IPS-NIHi7 (cell line): ENCODE results near the gene SLC25A1.
A peak's percentile ranks its signal among the peaks of the same experiment; 100 is the strongest.

ENCODE experiments used
- DNase-seq: peaks from one replicate; pipeline ENCODE4 v3.0.0; 2012; ENCODE audit warnings: mixed read lengths; ENCODE audit errors: extremely low spot score

Gene SLC25A1

DNA sequence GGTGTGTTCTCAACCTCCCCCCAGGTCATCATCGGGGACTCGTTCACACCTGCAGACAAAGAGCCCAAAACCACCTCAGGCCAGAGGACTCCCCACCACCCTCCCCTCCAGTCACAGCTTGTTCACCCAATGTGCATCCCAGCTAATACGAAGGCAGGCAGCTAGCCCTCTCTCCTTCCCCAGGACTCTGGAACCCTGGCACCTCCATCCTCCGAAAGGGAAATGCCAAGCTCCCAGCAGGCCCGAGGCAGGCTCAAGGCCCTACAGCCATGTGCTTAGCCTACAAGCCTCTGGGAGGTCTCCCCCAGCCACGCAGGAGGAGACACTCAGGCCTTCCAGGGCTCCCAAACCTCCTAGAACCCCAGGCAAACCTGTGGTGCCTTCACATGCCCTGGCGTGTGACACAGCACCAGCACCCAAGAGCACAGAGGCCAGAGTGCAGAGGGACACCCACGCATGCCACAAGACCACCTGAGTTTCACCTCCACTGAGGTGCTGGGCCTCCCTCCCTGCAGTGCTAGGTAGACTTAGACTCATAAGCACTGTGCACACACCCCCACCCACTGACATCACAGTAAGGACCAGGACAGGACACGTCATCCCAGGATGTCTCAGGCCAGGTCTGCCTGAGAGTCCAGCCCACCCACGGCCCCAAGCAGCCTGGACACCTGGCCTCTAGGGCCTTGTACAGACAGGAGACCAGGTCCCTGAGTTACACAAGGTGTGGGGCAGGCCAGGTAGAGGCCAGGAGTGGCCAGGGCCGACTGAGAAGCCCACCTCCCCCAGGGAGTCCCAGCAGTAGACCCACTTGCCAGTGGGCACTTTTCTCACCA, 40.9 kb downstream of the SLC25A1 start:
- no peak for DNase-seq

DNA sequence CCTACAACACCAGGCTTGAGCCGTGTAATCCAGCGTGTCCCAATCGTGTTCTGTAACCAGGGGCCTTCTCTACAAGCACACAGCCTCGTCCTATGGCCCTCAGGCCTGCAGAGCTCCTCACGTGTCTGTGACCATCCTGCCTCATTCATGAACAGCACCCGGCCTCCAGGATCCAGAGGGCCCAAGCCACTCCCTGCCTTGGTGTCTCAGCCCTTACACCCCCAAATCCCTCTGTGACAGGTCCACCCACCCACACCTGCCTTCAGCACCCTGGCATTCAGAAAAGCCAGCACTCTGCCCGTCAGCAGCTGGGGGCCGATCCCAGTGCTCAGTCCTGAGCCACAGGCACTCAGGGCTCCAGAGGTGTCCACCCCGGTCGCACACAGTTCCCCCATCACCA, 41.6 kb downstream of the SLC25A1 start:
- DNase-seq: no peak

DNA sequence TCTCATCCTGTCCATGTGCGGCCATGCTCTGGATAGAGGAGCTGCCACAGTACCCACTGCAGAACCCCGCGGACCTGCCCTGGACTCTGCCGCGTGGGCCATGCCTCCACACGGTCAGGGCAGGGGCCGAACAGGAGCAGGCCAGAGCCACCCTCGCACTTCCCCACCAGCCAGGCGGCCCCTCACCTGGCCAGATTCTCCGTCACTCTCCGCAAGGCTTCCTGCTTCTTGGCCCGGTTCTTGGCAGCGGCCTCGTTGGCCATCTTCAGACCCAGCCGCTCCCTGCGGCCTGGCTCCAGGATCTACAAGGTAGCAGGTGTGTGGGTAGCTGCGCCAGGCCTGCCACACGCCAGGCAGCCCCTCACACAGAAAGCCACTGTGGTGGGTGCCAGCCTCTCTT, 43.7 kb downstream of the SLC25A1 start:
- no peak for DNase-seq

DNA sequence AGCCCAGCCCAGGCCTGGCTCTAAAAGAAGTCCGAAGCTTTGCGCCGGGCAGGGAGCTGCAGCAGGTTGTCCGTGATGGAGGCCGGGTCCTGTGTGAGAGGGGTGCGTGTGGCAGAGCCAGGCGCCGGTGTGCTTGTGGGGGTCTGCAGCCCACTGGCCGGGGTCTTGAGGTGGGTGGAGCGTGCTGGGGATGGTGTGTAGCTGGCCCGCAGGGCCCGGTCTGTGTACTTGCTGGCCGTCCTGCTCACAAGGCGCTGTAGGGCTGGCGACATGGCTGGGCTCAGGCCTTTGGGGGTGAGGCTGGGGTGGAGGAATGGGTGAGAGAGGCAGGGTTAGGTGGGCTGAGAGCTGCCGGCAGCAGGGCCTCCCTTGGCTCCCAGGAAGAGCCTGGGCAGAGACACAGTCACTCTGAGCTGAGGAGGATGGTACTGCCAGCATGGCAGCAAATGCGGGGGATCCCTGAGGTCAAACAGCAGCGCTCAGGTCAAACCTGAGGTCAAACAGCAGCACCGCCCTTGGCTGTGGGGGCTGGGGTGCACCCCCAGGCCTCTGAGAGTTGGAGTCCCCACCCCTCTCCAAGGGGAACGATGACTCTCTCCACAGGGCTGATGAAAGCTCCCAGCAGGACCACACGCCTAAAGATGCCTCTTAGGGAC, 44.2 kb downstream of the SLC25A1 start:
- no peak for DNase-seq

DNA sequence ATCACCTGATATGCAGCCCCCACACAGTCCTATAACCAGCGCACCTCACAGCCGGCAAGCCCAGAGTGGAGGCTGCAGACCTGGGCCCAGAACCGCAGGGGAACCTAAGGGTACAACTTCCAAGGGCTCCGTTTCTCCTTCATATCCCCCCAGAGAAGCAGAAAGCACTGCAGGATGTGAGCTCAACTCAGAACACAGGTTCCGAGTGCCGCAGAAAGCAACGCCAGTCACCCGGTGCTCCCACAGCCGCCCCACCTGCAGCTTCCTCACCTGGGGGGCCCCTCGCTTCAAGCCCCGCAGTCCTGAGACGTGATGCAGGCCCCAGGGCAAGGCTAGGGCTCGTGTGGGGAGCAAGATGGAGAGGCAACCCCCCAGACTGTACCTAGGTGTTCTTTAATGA, 45.0 kb downstream of the SLC25A1 start:
- no peak for DNase-seq

DNA sequence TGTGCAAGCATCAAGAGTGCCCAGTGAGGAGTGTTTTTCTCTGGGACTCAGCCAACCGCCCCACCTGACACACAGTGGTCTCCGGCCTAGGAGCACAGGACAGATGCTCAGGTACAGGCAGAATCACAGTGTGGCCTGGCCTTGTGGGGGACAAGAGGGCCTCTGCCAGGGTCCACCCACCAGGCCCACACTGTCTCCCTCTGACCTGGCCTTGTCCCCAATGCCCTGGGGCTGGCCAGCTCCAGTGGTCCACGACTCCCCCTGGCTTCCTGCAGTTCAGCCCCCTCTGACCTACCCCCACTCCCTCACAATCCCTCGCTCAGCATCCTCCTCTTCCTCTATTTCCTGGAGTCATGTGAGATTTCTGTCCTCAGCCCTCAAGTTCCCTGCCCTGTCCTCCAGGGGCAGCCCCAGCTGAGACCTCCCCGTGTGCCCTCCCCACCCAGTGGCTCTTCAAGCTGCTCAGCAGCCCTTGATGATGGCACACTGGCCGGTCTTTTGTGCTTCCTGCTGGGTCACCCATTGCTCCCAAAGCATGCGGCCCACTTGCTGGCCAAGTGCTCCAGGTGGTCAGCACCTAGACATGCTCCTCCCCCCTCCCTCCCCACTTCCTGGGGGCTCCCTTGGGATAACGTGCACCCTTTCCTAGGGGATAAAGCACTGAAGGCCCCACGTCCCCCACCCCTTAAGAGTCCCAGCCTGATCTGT, 45.7 kb downstream of the SLC25A1 start:
- DNase-seq: no peak

DNA sequence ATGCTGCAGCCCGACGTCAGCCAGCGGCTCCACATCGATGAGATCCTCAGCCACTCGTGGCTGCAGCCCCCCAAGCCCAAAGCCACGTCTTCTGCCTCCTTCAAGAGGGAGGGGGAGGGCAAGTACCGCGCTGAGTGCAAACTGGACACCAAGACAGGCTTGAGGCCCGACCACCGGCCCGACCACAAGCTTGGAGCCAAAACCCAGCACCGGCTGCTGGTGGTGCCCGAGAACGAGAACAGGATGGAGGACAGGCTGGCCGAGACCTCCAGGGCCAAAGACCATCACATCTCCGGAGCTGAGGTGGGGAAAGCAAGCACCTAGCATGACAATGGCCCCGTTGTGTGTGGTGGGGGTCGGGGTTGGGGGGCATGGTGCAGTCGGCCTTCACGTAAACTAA, 46.4 kb downstream of the SLC25A1 start:
- no peak for DNase-seq

DNA sequence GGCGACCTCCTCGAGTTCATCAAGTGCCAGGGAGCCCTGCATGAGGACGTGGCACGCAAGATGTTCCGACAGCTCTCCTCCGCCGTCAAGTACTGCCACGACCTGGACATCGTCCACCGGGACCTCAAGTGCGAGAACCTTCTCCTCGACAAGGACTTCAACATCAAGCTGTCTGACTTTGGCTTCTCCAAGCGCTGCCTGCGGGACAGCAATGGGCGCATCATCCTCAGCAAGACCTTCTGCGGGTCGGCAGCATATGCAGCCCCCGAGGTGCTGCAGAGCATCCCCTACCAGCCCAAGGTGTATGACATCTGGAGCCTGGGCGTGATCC, 46.9 kb downstream of the SLC25A1 start:
- DNase-seq: no peak

DNA sequence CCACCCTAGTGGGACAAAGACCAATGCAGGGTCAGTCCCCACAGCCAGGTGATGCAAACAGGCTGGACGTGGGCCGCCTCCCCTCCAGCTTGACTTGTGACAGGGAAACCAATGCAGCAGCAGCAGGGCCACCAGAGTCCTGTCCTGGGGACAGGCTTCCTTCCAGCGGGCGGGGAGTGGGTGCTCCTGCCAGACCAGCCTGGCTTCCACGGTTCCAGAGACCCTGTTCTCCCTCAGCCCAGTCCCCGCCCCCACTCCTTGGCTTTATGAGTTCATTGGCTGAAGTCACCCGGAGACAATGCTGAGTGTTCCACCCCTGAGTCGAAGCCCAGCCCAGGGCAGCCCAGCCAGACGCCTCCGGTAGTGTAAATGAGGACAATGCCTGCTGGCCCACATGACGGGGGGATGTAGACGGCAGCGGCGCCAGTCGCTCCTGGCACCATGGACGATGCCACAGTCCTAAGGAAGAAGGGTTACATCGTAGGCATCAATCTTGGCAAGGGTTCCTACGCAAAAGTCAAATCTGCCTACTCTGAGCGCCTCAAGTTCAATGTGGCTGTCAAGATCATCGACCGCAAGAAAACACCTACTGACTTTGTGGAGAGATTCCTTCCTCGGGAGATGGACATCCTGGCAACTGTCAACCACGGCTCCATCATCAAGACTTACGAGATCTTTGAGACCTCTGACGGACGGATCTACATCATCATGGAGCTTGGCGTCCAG, 47.4 kb downstream of the SLC25A1 start, which contains the start of gene TSSK2:
Gene TSSK2 (plus strand): TSS at position 350 of the 726 bp plus-strand sequence. CDS start 92 bp downstream, at position 442.
- peak; percentile 49 for DNase-seq

DNA sequence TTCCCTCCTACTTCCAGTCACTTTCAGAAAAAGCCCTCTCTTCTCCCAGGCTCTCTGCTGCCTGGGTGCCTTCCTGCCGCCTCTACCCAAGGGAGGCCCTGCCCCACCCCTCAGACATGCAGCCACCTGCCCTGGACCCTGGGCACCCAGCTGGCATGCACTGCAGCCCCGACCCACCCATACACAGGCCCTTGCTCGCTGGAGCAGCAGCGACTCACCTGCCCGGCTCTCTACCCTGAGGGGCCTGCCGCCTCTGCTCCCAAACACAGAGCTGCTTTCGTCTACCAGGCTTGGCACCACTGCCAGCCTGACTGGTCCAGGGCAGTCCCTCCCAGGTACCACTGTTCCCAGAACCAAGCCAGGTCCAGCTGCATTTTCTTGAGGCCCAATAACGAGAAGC, 48.7 kb downstream of the SLC25A1 start:
- no peak for DNase-seq

DNA sequence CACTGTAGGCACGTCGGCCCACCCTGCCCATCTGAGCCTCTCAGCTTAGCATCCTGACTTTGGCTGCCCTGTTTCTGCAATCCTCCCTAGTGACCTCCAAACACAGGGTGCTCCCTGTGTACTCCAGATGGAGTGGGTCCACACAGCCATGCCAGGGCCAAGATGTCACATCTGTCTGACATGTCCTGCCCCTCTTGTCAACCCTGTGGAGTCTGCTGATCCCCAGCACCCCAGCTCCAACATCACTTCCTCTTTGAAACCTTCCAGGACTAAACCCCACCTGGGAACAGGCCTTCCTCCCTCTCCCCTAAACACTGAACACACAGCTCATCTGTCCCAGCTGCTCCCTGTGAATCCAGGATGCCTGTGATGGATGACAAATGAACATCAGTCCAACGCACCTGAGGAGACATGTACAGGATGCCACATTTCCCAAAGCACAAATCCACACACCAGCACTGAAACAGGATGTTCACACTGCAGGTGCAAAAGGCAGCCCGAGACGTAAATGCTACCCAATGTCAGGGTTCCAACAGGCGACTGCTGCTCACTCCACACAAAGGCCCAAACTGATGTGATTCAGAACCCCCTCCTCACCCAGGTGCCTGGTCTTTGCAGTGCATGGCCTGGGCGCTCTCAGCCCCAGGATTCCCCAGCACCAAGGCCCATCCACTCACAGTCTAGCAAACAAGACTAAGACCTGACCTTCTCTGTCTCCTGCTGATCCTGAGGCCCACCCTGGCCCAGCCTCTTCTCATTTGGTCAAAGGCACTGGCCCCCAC, 49.4 kb downstream of the SLC25A1 start:
- DNase-seq: no peak

DNA sequence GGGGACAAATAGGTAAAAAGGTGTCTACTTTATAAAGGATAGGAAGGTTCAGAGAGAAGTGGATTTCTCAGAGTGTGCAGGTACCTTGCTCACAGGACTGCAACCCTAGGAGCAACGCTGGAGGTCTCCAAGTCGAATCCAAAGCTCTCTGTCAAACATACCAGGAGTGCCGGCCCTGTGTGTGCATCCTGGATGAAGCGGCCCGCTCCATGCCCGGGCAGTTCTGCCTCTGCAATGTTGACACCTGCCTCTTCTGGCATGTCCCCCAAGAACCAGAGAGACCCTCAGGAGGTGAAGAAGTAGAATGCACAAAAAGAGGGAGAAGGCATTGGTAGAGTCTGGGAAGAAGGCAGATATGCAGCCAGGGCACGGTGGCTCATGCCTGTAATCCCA, 50.5 kb downstream of the SLC25A1 start:
- DNase-seq: no peak

DNA sequence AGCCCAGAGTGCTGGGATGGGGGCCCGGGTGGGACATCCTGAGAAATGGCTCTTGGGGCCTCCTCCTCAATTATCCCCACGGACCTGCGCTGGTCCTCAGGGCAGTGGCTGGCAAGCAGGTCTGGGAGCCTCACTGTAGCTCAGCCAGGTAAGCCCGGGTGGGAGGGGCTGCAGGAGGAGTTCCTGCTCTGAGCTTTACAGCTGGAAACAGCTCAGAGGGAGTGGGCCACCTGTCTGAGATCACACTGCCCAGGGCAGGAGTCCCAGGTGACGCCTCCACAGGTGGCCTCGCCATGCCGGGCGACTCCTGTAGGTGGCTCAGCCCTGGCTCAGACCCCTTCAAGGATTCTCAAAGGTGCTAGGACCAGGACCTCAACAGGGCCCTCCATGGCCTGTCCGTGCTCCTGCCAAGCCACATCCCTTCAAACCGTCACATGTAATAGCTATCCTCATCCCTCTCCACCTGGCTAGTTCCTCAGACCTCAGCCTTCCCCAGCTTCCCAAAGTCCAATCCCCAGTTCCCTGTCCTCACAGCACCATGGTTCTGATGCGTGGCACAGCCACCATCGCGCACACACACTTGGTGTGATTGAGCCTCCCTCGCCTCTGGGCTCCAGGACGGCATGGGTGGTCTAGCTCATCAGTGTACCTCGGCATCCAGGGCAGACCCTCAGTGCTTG, 51.1 kb downstream of the SLC25A1 start:
- DNase-seq: no peak

DNA sequence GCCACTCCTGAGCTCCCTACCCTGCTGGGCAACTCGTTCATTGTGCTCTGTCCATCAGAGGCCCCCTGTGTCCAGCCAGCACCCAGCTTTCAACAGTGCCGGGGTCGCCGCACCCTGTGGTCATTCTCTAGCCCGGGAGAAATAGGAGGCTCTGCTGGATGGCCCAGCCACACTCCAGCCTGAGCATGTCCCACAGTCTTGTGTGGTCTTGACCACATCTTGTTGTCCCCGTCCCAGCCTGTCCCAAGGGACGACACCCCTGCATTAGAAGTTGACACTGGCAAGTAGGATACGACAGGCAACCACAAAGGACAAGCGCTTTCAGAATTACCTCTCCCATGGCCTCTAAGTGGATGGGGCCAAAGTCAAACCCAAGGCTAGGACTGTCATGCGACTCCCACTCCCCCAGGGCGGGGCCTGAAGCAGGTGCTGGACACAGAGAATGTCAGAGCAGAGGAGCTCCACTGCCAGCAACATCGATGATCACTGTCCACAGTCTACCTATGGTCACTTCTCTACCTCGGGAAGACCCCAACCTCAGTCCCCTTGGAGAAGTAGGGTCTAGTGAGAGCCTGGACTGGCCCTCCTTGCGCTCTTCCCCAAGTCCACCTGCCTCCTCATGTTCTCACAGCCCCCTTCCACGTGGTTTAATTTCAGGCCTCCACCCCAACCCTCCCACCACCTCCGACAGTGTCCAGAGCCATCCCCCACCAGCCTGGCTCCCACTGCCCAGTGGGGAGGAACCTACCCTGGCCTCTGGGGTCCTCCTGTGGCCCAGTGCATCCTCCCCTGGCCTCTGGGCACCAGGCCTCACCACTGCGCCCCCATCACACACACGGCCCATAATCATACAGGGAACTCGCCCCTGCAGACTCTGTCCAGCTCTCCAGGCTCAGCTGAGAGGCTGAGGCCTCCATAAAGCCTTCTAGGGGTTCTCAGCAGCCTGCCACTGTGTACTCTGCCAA, 51.9 kb downstream of the SLC25A1 start:
- DNase-seq: no peak
